ENCODE measurements around the gene PPDPF. TPM values are rescaled to one million over a fixed set of nuclear protein-coding genes. Genes with fewer than 3 reads are reported as not detected.

PPDPF gene
- total RNA-seq, 1 experiment from 2014 or later, result 149 TPM

- no peak overlapping the region for H2BK15ac ChIP-seq (ENCODE audit: low read depth, low read length)
- DNase-seq, result no peak
- H3K79me1 ChIP-seq (ENCODE audit: insufficient read depth, low read depth, low read length, poor library complexity, severe bottlenecking), result no peaks in the 10 kb centered on the region
- H4K5ac ChIP-seq (ENCODE audit: insufficient read length, low read depth, low read length), result no peak overlapping the region
- no peak overlapping the region for H2AK5ac ChIP-seq (ENCODE audit: insufficient read length, low read length)
- H3K79me2 ChIP-seq (ENCODE audit: insufficient read depth, low read length), result no peaks in the 10 kb centered on the region
- no peak overlapping the region for H3K4ac ChIP-seq (ENCODE audit: low read depth, low read length)
- no peak overlapping the region for H4K8ac ChIP-seq (replicated peaks; ENCODE audit: insufficient read length, low read depth, low read length)
- no peak for TF ChIP-seq CTCF (conservative IDR thresholded peaks at IDR 0.05)
- no peak overlapping the region for H3K27ac ChIP-seq (ENCODE audit: insufficient read length, low read depth, low read length)
- H3K27me3 Mint-ChIP-seq (ENCODE audit: low read depth), result peaks cover 31% of the 10 kb centered on the region
- H3K9me3 ChIP-seq (ENCODE audit: control insufficient read depth, low read depth, low read length), result no peaks in the 10 kb centered on the region
- no peak overlapping the region for H3K18ac ChIP-seq (ENCODE audit: insufficient read length, low read depth, low read length)
- H2BK5ac ChIP-seq (ENCODE audit: insufficient read length, low read length), result no peak overlapping the region
- H3K23me2 ChIP-seq (ENCODE audit: insufficient read length, low read depth, low read length, poor library complexity, severe bottlenecking), result no peaks in the 10 kb centered on the region
- H3K23ac ChIP-seq (ENCODE audit: insufficient read length, low read depth, low read length), result no peak overlapping the region
- H2BK20ac ChIP-seq (ENCODE audit: low read depth, low read length, poor library complexity, severe bottlenecking), result no peak overlapping the region
- no peak overlapping the region for H3T11ph ChIP-seq (ENCODE audit: low read length)
- peaks cover 14 to 32% of the 10 kb centered on the region in 2 experiments for H3K4me1 Mint-ChIP-seq
- no peak overlapping the region for H2BK120ac ChIP-seq (ENCODE audit: low read depth, low read length, poor library complexity, severe bottlenecking)
- H4K91ac ChIP-seq (ENCODE audit: insufficient read length, low read depth, low read length), result no peak overlapping the region
- WGBS (ENCODE audit: extremely low coverage, insufficient read length, low lambda C conversion rate), result no CpG with 5 or more reads among the region's 17 CpGs
- H2BK12ac ChIP-seq (ENCODE audit: insufficient read length, low read depth, low read length), result no peak overlapping the region
- no peak overlapping the region for H3K4me2 ChIP-seq (ENCODE audit: insufficient read depth, insufficient read length, low read length)
- no peaks in the 10 kb centered on the region; the same call in 1 of the 2 replicates for H3K27me3 ChIP-seq (ENCODE audit: insufficient read depth, low read length)
- no peak overlapping the region for H3K9ac ChIP-seq (ENCODE audit: extremely low read depth, insufficient read length, low read length)
- no peak overlapping the region for H2AFZ ChIP-seq (ENCODE audit: low read length)
- no peaks in the 10 kb centered on the region for H3K4me1 ChIP-seq (ENCODE audit: insufficient read depth, low read length)
- no peak overlapping the region for H3K56ac ChIP-seq (ENCODE audit: insufficient read length, low read depth, low read length)
- no peaks in the 10 kb centered on the region for H4K20me1 ChIP-seq (ENCODE audit: control insufficient read depth, insufficient read depth, insufficient read length)
- no peak overlapping the region for H3K14ac ChIP-seq (ENCODE audit: insufficient read depth, low read length)
- no peak overlapping the region for H3K27ac Mint-ChIP-seq
- peaks cover 0 to 4% (median 2%) of the 10 kb centered on the region in 3 experiments; a peak in 4 of 7 replicates for H3K36me3 Mint-ChIP-seq (ENCODE audit: insufficient read depth in 1 of 3, low read depth in 3 of 3)
- peaks cover 3% of the 10 kb centered on the region in 2 experiments; a peak in 3 of 5 replicates for H3K9me3 Mint-ChIP-seq
- no peak overlapping the region for H3K4me3 Mint-ChIP-seq
Measured at GRCh38 chr20:63484236-63484635, 36.3 kb upstream of the PPDPF start.
